Prostate gland (tissue), 2 donors: ENCODE measurements around the gene FANK1.

Source experiments
- CTCF ChIP-seq, 4 experiments: fragments of 200-600 bp in 2 of 4; fragments of 450-650 bp in 2 of 4; sonication (generic) in 2 of 4; IDR thresholded peaks; 1 replicate in 3 of 4; 2 replicates in 1 of 4; pipeline ENCODE4 v1.5.1; 2016 to 2019; ENCODE audit warnings: antibody characterized with exemption in 4 of 4, mild to moderate bottlenecking in 2 of 4, moderate library complexity in 2 of 4
- POLR2A ChIP-seq: fragments of 450-650 bp; IDR thresholded peaks from one replicate; pipeline ENCODE4 v1.6.1; 2016; ENCODE audit warnings: antibody characterized with exemption, mild to moderate bottlenecking
- POLR2AphosphoS5 ChIP-seq: sonication (generic); formaldehyde crosslinking; IDR thresholded peaks from one replicate; pipeline ENCODE4 v1.6.1; 2017; ENCODE audit warnings: antibody characterized with exemption

DNA sequence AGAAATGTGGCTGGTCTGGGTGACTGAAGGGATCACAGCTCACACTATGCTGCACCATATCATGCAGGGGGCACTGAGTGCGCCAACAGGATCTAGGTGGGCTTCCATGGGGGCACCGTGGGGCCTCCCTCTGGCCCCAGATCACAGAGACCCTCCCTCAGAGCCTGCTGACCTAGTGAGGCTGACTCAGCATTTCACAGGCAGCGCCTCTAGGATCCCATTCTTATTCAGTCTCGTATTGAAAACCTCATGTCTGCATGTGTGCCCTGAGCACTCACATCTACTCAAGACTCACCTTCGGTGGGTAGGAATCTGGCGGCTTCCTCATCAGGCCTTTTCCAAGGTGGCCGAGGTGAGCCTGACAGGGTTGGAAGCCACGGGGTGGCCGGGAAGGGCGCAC lies 141.6 kb downstream of the FANK1 start:
- no peak for TF ChIP-seq CTCF (IDR thresholded peaks at IDR 0.05)
- TF ChIP-seq POLR2AphosphoS5 = no peak
- no peak for TF ChIP-seq POLR2A
